Keratinocyte (primary cell): Measurements from ENCODE around the gene MYH10. TPM values are rescaled to one million over a fixed set of nuclear protein-coding genes. Genes with fewer than 3 reads are reported as not detected.

Source experiments
- DNase-seq: peaks from one replicate; pipeline ENCODE4 v3.0.0-alpha.2; 2011; ENCODE audit warnings: low read depth, missing footprints, low spot score
- FAIRE-seq: peaks from 2 replicates; lab custom pipeline; 2011; peaks lifted over from hg19 to GRCh38; lab: Jason Lieb, UNC
- H2AFZ ChIP-seq: 2 replicates; pipeline ENCODE4 v1.6.0; 2012; ENCODE audit warnings: low read length, control low read depth, inconsistent platforms; ENCODE audit not compliant: control insufficient read depth
- H3K27ac ChIP-seq: 2 replicates; pipeline ENCODE4 v1.5.1; 2011; ENCODE audit warnings: low read length; ENCODE audit not compliant: control insufficient read depth, insufficient read depth
- H3K27me3 ChIP-seq: 3 replicates; pipeline ENCODE4 v1.6.0; 2011; ENCODE audit warnings: low read length; ENCODE audit not compliant: control insufficient read depth, insufficient read depth; ENCODE audit errors: extremely low read depth
- H3K36me3 ChIP-seq, 2 experiments: 2 replicates in 1 of 2; 3 replicates in 1 of 2; pipeline ENCODE4 v1.5.1; 2011; ENCODE audit warnings: low read length in 2 of 2, mild to moderate bottlenecking in 1 of 2; ENCODE audit not compliant: control insufficient read depth in 2 of 2, insufficient read depth in 2 of 2; ENCODE audit errors: extremely low read depth in 1 of 2
- H3K4me1 ChIP-seq: 3 replicates; pipeline ENCODE4 v1.5.1; 2011; ENCODE audit warnings: low read length; ENCODE audit not compliant: control insufficient read depth, insufficient read depth; ENCODE audit errors: extremely low read depth
- H3K4me2 ChIP-seq: 3 replicates; pipeline ENCODE4 v1.6.0; 2011; ENCODE audit warnings: low read depth, low read length; ENCODE audit not compliant: control insufficient read depth, insufficient read depth; ENCODE audit errors: extremely low read depth
- H3K4me3 ChIP-seq, 3 experiments: fragments of 200-600 bp in 1 of 3; sonication (generic) in 1 of 3; 2 replicates in 2 of 3; 3 replicates in 1 of 3; pipeline ENCODE4 v1.5.1; 2011 to 2016; ENCODE audit warnings: low read length in 3 of 3, mild to moderate bottlenecking in 3 of 3, control low read depth in 2 of 3, inconsistent platforms in 1 of 3, low read depth in 1 of 3, mixed read lengths in 1 of 3, mixed run types in 1 of 3, moderate library complexity in 1 of 3; ENCODE audit not compliant: control insufficient read depth in 2 of 3, insufficient read depth in 2 of 3; ENCODE audit errors: extremely low read depth in 1 of 3
- H3K79me2 ChIP-seq: 2 replicates; pipeline ENCODE4 v1.6.0; 2012; ENCODE audit warnings: low read length; ENCODE audit not compliant: control insufficient read depth, insufficient read depth
- H3K9ac ChIP-seq: 3 replicates; pipeline ENCODE4 v1.6.0; 2011; ENCODE audit warnings: low read length; ENCODE audit not compliant: control insufficient read depth, insufficient read depth; ENCODE audit errors: extremely low read depth
- H3K9me1 ChIP-seq: 3 replicates; pipeline ENCODE4 v1.6.0; 2011; ENCODE audit warnings: low read length; ENCODE audit not compliant: control insufficient read depth, insufficient read depth; ENCODE audit errors: extremely low read depth
- H3K9me3 ChIP-seq: 2 replicates; pipeline ENCODE4 v1.5.1; 2012; ENCODE audit warnings: low read depth, low read length; ENCODE audit not compliant: control insufficient read depth
- H4K20me1 ChIP-seq: 3 replicates; pipeline ENCODE4 v1.6.0; 2011; ENCODE audit warnings: low read length; ENCODE audit not compliant: control insufficient read depth, insufficient read depth; ENCODE audit errors: extremely low read depth
- CTCF ChIP-seq, 3 experiments: IDR thresholded peaks in 1 of 3; conservative IDR thresholded peaks in 1 of 3; optimal IDR thresholded peaks in 1 of 3; 2 replicates in 2 of 3; 3 replicates in 1 of 3; pipeline versions ENCODE3 to v1.5.1; 2011; ENCODE audit warnings: low read length in 3 of 3, mild to moderate bottlenecking in 3 of 3, moderate library complexity in 2 of 3, control low read depth in 1 of 3, inconsistent platforms in 1 of 3; ENCODE audit not compliant: insufficient read depth in 2 of 3; ENCODE audit errors: extremely low read depth in 1 of 3
- EZH2 ChIP-seq: IDR thresholded peaks from one replicate; pipeline ENCODE4 v1.6.1; 2012; ENCODE audit warnings: inconsistent platforms, mild to moderate bottlenecking, low read length, moderate library complexity
- dilution Hi-C: fragments of 300-500 bp; cut with MboI; formaldehyde crosslinking; loops from one replicate; pipeline ENCODE4 v1.7.0; 2020; ENCODE audit warnings: low sequenced_read_pairs; ENCODE audit not compliant: extremely low pct_ligation_motif_present
- polyA plus RNA-seq, 5 experiments: library from polyadenylated mRNA; depleted of rRNA in 3 of 5; stranded (reverse) in 3 of 5; stranded (forward) in 1 of 5; unstranded in 1 of 5; fragments of >200 nt; gene quantifications; 1 replicate in 1 of 5; 2 replicates in 3 of 5; 3 replicates in 1 of 5; pipeline versions ENCODE4 v1.2.1 to v1.2.3, GENCODE V29; 2011 to 2012; ENCODE audit warnings: missing spikeins in 2 of 5, low read depth in 1 of 5, low replicate concordance in 1 of 5

Gene MYH10
- polyA plus RNA-seq, 1 donor (not counting 4 experiments of a cell fraction or from before 2014, with no cell fraction given) = 21.2 TPM

GRCh38 chr17:8439681-8440080 is 190.8 kb downstream of the MYH10 start:
- TF ChIP-seq CTCF (optimal IDR thresholded peaks at IDR 0.05 in 1 of 3, IDR thresholded peaks at IDR 0.05 in 1 of 3, conservative IDR thresholded peaks at IDR 0.05 in 1 of 3; ENCODE audit: extremely low read depth in 1 of 3, insufficient read depth in 2 of 3, low read length in 3 of 3) = no peak
- no peak for TF ChIP-seq EZH2
- Histone ChIP-seq H3K36me3 (peaks cover 4 to 13% of the 10 kb centered on the region in 2 experiments), H3K27me3 (no peaks in the 10 kb centered on the region), H2AFZ (no peak overlapping the region), H3K27ac (no peak overlapping the region), H3K9me1 (peaks cover 2% of the 10 kb centered on the region), H3K79me2 (peaks cover 87% of the 10 kb centered on the region), H4K20me1 (peaks cover 12% of the 10 kb centered on the region), H3K4me3 (no peak overlapping the region), H3K4me1 (peaks cover 11% of the 10 kb centered on the region), H3K9me3 (no peaks in the 10 kb centered on the region), H3K4me2 (no peak overlapping the region), H3K9ac (no peak overlapping the region)
- dilution Hi-C loops = no loop called here
- DNase-seq (no peak), FAIRE-seq (no peak)

- DNase-seq (no peak), FAIRE-seq (no peak)
- Histone ChIP-seq H3K27me3 (no peaks in the 10 kb centered on the region), H3K27ac (no peak overlapping the region), H3K79me2 (peaks cover 75% of the 10 kb centered on the region), H3K4me3 (no peak overlapping the region), H3K9me3 (no peaks in the 10 kb centered on the region), H3K4me2 (no peak overlapping the region), H2AFZ (no peak overlapping the region), H4K20me1 (peaks cover 12% of the 10 kb centered on the region), H3K9ac (no peak overlapping the region), H3K9me1 (peaks cover 2% of the 10 kb centered on the region), H3K4me1 (peaks cover 11% of the 10 kb centered on the region), H3K36me3 (peaks cover 2 to 3% of the 10 kb centered on the region in 2 experiments)
- dilution Hi-C loops = no loop called here
- TF ChIP-seq CTCF (optimal IDR thresholded peaks at IDR 0.05 in 1 of 3, IDR thresholded peaks at IDR 0.05 in 1 of 3, conservative IDR thresholded peaks at IDR 0.05 in 1 of 3; ENCODE audit: extremely low read depth in 1 of 3, insufficient read depth in 2 of 3, low read length in 3 of 3) (no peak), EZH2 (no peak)
These were observed 192.1 kb downstream of the MYH10 start for GRCh38 chr17:8438441-8438840.
